Keratinocyte (primary cell): ENCODE measurements around the gene SMYD2.

ENCODE experiments used
- EZH2 ChIP-seq: IDR thresholded peaks from one replicate; pipeline ENCODE4 v1.6.1; 2012; ENCODE audit warnings: inconsistent platforms, mild to moderate bottlenecking, low read length, moderate library complexity
- TF ChIP-seq, protein P1 (sequence below), 3 experiments: IDR thresholded peaks in 1 of 3; conservative IDR thresholded peaks in 1 of 3; optimal IDR thresholded peaks in 1 of 3; 2 replicates in 2 of 3; 3 replicates in 1 of 3; pipeline versions ENCODE3 to v1.5.1; 2011; ENCODE audit warnings: low read length in 3 of 3, mild to moderate bottlenecking in 3 of 3, moderate library complexity in 2 of 3, control low read depth in 1 of 3, inconsistent platforms in 1 of 3; ENCODE audit not compliant: insufficient read depth in 2 of 3; ENCODE audit errors: extremely low read depth in 1 of 3

DNA sequence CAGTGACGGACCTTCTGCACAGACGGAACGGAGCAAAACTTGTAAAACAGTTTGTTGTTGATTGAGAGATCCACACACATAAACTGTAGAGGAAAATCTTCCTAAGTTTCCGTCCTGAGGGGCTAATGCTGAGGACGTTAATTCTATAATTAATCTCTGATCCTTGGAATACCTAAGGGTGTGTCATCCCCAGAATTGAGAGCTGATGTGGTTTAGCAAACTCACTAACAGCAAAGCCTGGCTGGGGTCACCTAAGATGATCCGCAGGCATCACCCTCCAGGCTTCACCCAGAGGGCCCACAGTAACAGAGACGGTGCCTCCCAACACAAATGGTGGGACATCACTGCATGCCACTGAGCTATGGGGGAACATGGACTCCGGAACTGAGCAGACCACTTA is 97.5 kb downstream of the SMYD2 start:
- TF ChIP-seq, protein P1, sequence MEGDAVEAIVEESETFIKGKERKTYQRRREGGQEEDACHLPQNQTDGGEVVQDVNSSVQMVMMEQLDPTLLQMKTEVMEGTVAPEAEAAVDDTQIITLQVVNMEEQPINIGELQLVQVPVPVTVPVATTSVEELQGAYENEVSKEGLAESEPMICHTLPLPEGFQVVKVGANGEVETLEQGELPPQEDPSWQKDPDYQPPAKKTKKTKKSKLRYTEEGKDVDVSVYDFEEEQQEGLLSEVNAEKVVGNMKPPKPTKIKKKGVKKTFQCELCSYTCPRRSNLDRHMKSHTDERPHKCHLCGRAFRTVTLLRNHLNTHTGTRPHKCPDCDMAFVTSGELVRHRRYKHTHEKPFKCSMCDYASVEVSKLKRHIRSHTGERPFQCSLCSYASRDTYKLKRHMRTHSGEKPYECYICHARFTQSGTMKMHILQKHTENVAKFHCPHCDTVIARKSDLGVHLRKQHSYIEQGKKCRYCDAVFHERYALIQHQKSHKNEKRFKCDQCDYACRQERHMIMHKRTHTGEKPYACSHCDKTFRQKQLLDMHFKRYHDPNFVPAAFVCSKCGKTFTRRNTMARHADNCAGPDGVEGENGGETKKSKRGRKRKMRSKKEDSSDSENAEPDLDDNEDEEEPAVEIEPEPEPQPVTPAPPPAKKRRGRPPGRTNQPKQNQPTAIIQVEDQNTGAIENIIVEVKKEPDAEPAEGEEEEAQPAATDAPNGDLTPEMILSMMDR (optimal IDR thresholded peaks at IDR 0.05 in 1 of 3, IDR thresholded peaks at IDR 0.05 in 1 of 3, conservative IDR thresholded peaks at IDR 0.05 in 1 of 3; ENCODE audit: extremely low read depth in 1 of 3, insufficient read depth in 2 of 3, low read length in 3 of 3), result no peak
- TF ChIP-seq EZH2, result no peak
